Mesothelial cell of epicardium (in vitro differentiated cells): ENCODE measurements around the gene ABCG1. TPM values are rescaled to one million over a fixed set of nuclear protein-coding genes. Genes with fewer than 3 reads are reported as not detected.

Experiments used
- DNase-seq, 2 experiments: peaks; one replicate each; pipeline ENCODE4 v3.0.0; 2021; ENCODE audit warnings: low spot score in 2 of 2; ENCODE audit not compliant: unreplicated experiment in 2 of 2
- H3K27ac Mint-ChIP-seq: 2 replicates; pipeline ENCODE4 v1.8.0; 2021; ENCODE audit warnings: mixed read lengths
- H3K27me3 Mint-ChIP-seq: 2 replicates; pipeline ENCODE4 v1.8.0; 2021; ENCODE audit warnings: low read depth, mixed read lengths
- H3K36me3 Mint-ChIP-seq: 2 replicates; pipeline ENCODE4 v1.8.0; 2021; ENCODE audit warnings: mixed read lengths
- H3K4me1 Mint-ChIP-seq: 2 replicates; pipeline ENCODE4 v1.8.0; 2021; ENCODE audit warnings: mixed read lengths
- H3K4me3 Mint-ChIP-seq: 2 replicates; pipeline ENCODE4 v1.8.0; 2021; ENCODE audit warnings: mild to moderate bottlenecking, moderate library complexity, mixed read lengths
- H3K9me3 Mint-ChIP-seq: 2 replicates; pipeline ENCODE4 v1.8.0; 2021; ENCODE audit warnings: mixed read lengths
- CTCF ChIP-seq: fragments of 200-600 bp; sonication (generic); IDR thresholded peaks from one replicate; pipeline ENCODE4 v1.5.0; 2021; ENCODE audit warnings: antibody characterized with exemption; ENCODE audit not compliant: unreplicated experiment
- total RNA-seq: library from RNA; stranded (reverse); gene quantifications from 3 replicates; pipeline ENCODE4 v1.2.1, GENCODE V29; 2021

ABCG1 gene
- total RNA-seq, 1 donor from 2014 or later = 4.4 TPM

- no peak for DNase-seq
- peaks cover 14% of the 10 kb centered on the region for H3K27me3 Mint-ChIP-seq
- TF ChIP-seq CTCF = no peak
These were observed 17.3 kb upstream of the ABCG1 start for GRCh38 chr21:42201615-42202161.

GRCh38 chr21:42202321-42202720 lies 16.6 kb upstream of the ABCG1 start:
- no peak for DNase-seq
- Mint-ChIP-seq H3K9me3 (peaks cover 16% of the 10 kb centered on the region), H3K27me3 (peaks cover 14% of the 10 kb centered on the region), H3K4me1 (no peaks in the 10 kb centered on the region), H3K36me3 (peaks cover 11% of the 10 kb centered on the region), H3K27ac (no peak overlapping the region), H3K4me3 (no peak overlapping the region)
- TF ChIP-seq CTCF = no peak

More at GRCh38 chr21:42201615-42202161, 17.3 kb upstream of the ABCG1 start:
- Mint-ChIP-seq H3K27ac (no peak overlapping the region), H3K4me3 (no peak overlapping the region), H3K4me1 (no peaks in the 10 kb centered on the region), H3K36me3 (peaks cover 5% of the 10 kb centered on the region), H3K9me3 (peaks cover 10% of the 10 kb centered on the region)

- peaks cover 3% of the 10 kb centered on the region for H3K4me1 Mint-ChIP-seq
- H3K27me3 Mint-ChIP-seq = peaks cover 14% of the 10 kb centered on the region
- no peak overlapping the region for H3K4me3 Mint-ChIP-seq
- H3K27ac Mint-ChIP-seq = no peak overlapping the region
- no peak for TF ChIP-seq CTCF
- H3K36me3 Mint-ChIP-seq = peaks cover 11% of the 10 kb centered on the region
- H3K9me3 Mint-ChIP-seq = peaks cover 18% of the 10 kb centered on the region
- DNase-seq = no peak
These were observed 15.6 kb upstream of the ABCG1 start for GRCh38 chr21:42203321-42203720.

- Mint-ChIP-seq H3K9me3 (peaks cover 18% of the 10 kb centered on the region), H3K27ac (no peak overlapping the region), H3K27me3 (peaks cover 14% of the 10 kb centered on the region), H3K36me3 (peaks cover 11% of the 10 kb centered on the region), H3K4me1 (peaks cover 9% of the 10 kb centered on the region), H3K4me3 (no peak overlapping the region)
- no peak for TF ChIP-seq CTCF
- DNase-seq = no peak
These were observed 15.0 kb upstream of the ABCG1 start for GRCh38 chr21:42203936-42204335.

- DNase-seq = no peak
- Mint-ChIP-seq H3K27me3 (peaks cover 13% of the 10 kb centered on the region), H3K36me3 (peaks cover 11% of the 10 kb centered on the region), H3K4me3 (no peak overlapping the region), H3K27ac (no peak overlapping the region), H3K9me3 (peaks cover 24% of the 10 kb centered on the region), H3K4me1 (peaks cover 31% of the 10 kb centered on the region)
- TF ChIP-seq CTCF = no peak
These were observed 11.5 kb upstream of the ABCG1 start for GRCh38 chr21:42207426-42207825.

- no peak overlapping the region for H3K4me3 Mint-ChIP-seq
- no peak for DNase-seq
- no peak overlapping the region for H3K27ac Mint-ChIP-seq
- TF ChIP-seq CTCF = no peak
- peaks cover 11% of the 10 kb centered on the region for H3K36me3 Mint-ChIP-seq
- H3K9me3 Mint-ChIP-seq = peaks cover 24% of the 10 kb centered on the region
- peaks cover 13% of the 10 kb centered on the region for H3K27me3 Mint-ChIP-seq
- peaks cover 31% of the 10 kb centered on the region for H3K4me1 Mint-ChIP-seq
These were observed 10.9 kb upstream of the ABCG1 start for GRCh38 chr21:42208036-42208435.
